Cardiac muscle cell (in vitro differentiated cells and primary cell): ENCODE measurements around the gene CCSER1. TPM values are rescaled to one million over a fixed set of nuclear protein-coding genes. Genes with fewer than 3 reads are reported as not detected.
"Not testable (repeated sequence)": the region's sequence is repeated elsewhere in the genome, so short reads cannot be mapped to it uniquely, and the experiment has no call there.

Experiments
- DNase-seq, 2 donors: peaks; one replicate each; pipeline versions ENCODE4 v3.0.0 to v3.0.0-alpha.2; 2010 to 2017; ENCODE audit warnings: low read depth in 1 of 2, low spot score in 1 of 2
- H3K27ac ChIP-seq: fragments of 200-600 bp; sonication (generic); 2 replicates; pipeline ENCODE4 v1.5.1; 2016
- H3K27me3 ChIP-seq: fragments of 200-600 bp; sonication (generic); 2 replicates; pipeline ENCODE4 v1.6.0; 2016; ENCODE audit warnings: control low read depth
- H3K36me3 ChIP-seq: fragments of 200-600 bp; sonication (generic); 2 replicates; pipeline ENCODE4 v1.5.1; 2016; ENCODE audit warnings: control low read depth
- H3K4me1 ChIP-seq: fragments of 200-600 bp; sonication (generic); 2 replicates; pipeline ENCODE4 v1.8.1; 2017; ENCODE audit warnings: low read depth, mild to moderate bottlenecking, mixed run types
- H3K4me3 ChIP-seq: fragments of 200-600 bp; sonication (generic); 2 replicates; pipeline ENCODE4 v1.5.1; 2016; ENCODE audit warnings: mild to moderate bottlenecking
- H3K9me3 ChIP-seq: fragments of 200-600 bp; sonication (generic); 2 replicates; pipeline ENCODE4 v1.5.1; 2017; ENCODE audit warnings: low read depth, mild to moderate bottlenecking, control low read depth
- polyA plus RNA-seq: library from polyadenylated mRNA; unstranded; fragments of >200 nt; fragmentation: Nextera tagmentation; extraction: Ambion mirVana; gene quantifications from 2 replicates; pipeline ENCODE4 v1.2.1, GENCODE V29; 2016
- total RNA-seq: library from RNA; depleted of rRNA; stranded (reverse); fragments of >200 nt; gene quantifications from 2 replicates; pipeline ENCODE4 v1.2.3, GENCODE V29; 2016
- TF ChIP-seq, protein P1 (sequence below): IDR thresholded peaks from 2 replicates; pipeline ENCODE4 v1.5.1; 2012; ENCODE audit warnings: low read depth, mild to moderate bottlenecking, low read length

CCSER1 gene
- total and polyA plus RNA-seq, 2 experiments from 2014 or later = 0.77 to 3.6 TPM

DNA sequence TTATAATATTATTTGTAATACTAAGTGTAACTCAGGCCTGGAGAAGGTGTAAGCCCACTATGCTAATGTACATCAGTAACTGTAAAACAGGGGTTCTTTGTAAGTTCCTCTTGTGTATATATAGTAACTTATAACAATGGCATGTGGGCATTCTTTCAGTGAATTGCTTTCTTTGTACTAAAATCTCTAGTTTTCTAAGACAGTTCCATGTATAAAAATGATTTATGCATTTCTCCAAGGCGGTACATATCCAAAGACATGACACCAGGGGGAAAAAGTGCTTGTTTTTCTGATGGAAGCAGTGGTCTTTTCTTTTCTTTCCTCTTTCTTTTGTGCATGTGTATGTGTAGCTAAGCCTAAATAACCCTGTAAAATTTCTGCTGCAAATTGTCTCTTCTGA, 1474.2 kb downstream of the CCSER1 start:
- Histone ChIP-seq H3K9me3 (no peaks in the 10 kb centered on the region), H3K27ac (no peak overlapping the region), H3K36me3 (no peaks in the 10 kb centered on the region), H3K27me3 (no peaks in the 10 kb centered on the region), H3K4me1 (no peaks in the 10 kb centered on the region), H3K4me3 (no peak overlapping the region)
- no peak for DNase-seq
- TF ChIP-seq, protein P1, sequence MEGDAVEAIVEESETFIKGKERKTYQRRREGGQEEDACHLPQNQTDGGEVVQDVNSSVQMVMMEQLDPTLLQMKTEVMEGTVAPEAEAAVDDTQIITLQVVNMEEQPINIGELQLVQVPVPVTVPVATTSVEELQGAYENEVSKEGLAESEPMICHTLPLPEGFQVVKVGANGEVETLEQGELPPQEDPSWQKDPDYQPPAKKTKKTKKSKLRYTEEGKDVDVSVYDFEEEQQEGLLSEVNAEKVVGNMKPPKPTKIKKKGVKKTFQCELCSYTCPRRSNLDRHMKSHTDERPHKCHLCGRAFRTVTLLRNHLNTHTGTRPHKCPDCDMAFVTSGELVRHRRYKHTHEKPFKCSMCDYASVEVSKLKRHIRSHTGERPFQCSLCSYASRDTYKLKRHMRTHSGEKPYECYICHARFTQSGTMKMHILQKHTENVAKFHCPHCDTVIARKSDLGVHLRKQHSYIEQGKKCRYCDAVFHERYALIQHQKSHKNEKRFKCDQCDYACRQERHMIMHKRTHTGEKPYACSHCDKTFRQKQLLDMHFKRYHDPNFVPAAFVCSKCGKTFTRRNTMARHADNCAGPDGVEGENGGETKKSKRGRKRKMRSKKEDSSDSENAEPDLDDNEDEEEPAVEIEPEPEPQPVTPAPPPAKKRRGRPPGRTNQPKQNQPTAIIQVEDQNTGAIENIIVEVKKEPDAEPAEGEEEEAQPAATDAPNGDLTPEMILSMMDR = no peak

- DNase-seq = no peak
- H3K4me1 ChIP-seq = no peaks in the 10 kb centered on the region
- H3K27ac ChIP-seq = no peak overlapping the region
- TF ChIP-seq, protein P1 = no peak
- H3K36me3 ChIP-seq = no peaks in the 10 kb centered on the region
- H3K27me3 ChIP-seq = no peaks in the 10 kb centered on the region
- H3K9me3 ChIP-seq = no peaks in the 10 kb centered on the region
- no peak overlapping the region for H3K4me3 ChIP-seq
Observed at GRCh38 chr4:91611782-91612181, 1484.6 kb downstream of the CCSER1 start.

DNA sequence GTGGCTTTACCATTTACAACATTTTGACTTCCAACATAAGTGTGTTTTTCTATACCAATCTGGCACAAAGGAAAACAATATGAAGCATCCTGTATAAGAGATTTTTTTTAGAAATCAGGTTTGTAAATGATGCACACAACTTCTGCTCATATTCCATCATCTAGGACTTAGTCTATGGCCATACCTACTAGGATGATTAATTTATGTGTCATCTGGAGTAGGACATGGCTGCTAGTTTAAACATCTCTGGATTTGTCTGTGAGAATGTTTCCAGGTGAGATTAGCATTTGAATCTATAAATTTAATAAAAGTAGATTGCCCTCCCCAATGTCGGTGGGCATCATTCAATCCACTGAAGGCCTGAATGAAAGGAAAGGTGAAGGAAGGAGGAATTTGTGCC, 1493.8 kb downstream of the CCSER1 start:
- TF ChIP-seq, protein P1 = no peak
- no peaks in the 10 kb centered on the region for H3K4me1 ChIP-seq
- DNase-seq = no peak
- no peak overlapping the region for H3K4me3 ChIP-seq
- H3K9me3 ChIP-seq = no peaks in the 10 kb centered on the region
- H3K27me3 ChIP-seq = peaks cover 32% of the 10 kb centered on the region
- H3K27ac ChIP-seq = no peak overlapping the region
- H3K36me3 ChIP-seq = no peaks in the 10 kb centered on the region

DNA sequence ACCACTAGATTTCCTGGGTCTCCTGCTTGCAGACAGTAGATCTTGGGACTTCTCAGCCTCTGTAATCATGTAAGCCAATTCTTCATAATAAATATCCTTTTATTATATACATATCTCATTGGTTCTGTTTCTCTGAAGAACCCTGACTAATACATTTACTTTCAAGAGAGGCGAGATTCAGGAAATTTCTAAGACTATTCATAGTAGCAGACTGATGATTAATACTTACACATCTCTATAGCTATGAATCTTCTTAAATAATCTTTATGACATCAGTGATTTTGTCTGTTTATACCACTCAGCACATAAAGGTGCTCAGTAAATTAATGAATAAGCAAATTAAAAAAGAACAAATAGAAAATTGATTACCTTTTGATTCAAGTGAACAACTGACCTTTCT, 1494.3 kb downstream of the CCSER1 start:
- no peaks in the 10 kb centered on the region for H3K9me3 ChIP-seq
- no peak for DNase-seq
- H3K36me3 ChIP-seq = no peaks in the 10 kb centered on the region
- peaks cover 36% of the 10 kb centered on the region for H3K27me3 ChIP-seq
- H3K27ac ChIP-seq = no peak overlapping the region
- no peak overlapping the region for H3K4me3 ChIP-seq
- no peaks in the 10 kb centered on the region for H3K4me1 ChIP-seq
- TF ChIP-seq, protein P1 = no peak

DNA sequence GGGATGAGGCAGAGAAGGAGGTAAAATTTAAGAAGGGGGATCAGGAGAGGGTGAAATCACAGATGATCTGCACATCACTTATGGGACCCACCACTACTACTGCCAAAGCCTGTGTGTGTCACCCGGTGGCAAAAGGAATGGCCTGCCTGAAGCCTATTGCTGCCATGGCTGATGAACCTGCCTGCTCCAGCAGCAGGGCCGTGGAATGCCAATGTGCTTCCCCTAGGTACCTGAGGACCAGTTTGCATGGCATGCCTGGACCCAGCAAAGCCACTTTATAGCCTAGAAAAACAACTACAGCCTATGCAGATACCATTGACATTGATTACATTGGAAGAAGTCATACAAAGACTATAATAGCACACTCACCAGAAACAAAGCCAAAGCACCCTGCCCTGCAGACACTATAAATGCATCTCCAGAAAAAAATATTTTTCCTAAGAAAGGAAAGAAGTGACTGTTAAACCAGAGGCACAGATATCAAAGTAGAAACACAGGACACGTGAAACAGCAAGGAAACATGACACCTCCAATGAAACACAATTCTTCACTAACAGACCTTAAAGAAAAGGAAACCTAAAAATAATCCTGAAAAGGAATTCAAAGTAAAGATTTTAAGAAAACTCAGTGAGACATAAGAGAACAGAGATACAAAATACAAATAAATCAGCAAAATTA, 1495.9 kb downstream of the CCSER1 start:
- Histone ChIP-seq H3K4me3 (no peak overlapping the region), H3K4me1 (no peaks in the 10 kb centered on the region), H3K27me3 (peaks cover 36% of the 10 kb centered on the region), H3K27ac (no peak overlapping the region), H3K36me3 (no peaks in the 10 kb centered on the region), H3K9me3 (no peaks in the 10 kb centered on the region)
- TF ChIP-seq, protein P1 = no peak
- DNase-seq = no peak

DNA sequence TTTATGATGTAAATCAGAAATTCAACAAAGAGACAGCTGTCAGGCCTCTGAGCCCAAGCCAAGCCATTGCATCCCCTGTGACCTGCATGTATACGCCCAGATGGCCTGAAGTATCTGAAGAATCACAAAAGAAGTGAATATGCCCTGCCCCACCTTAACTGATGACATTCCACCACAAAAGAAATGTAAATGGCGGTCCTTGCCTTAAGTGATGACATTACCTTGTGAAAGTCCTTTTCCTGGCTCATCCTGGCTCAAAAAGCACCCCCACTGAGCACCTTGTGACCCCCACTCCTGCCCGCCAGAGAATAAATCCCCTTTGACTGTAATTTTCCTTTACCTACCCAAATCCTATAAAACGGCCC, 1496.4 kb downstream of the CCSER1 start:
- not testable (repeated sequence) for H3K4me1 ChIP-seq, H3K27ac ChIP-seq, H3K9me3 ChIP-seq, H3K4me3 ChIP-seq, H3K36me3 ChIP-seq, DNase-seq
- peaks cover 36% of the 10 kb centered on the region for H3K27me3 ChIP-seq
